ENCODE data around the gene RDH14.

RDH14 gene

GRCh38 chr2:18525236-18525635 is 35.2 kb downstream of the RDH14 start:
- DNase-seq (ENCODE audit: low spot score) (no peak), ATAC-seq (ENCODE audit: low read depth) (no peak)
- no peaks in the 10 kb centered on the region for H3K9me3 ChIP-seq (ENCODE audit: severe bottlenecking)
- H3K4me3 ChIP-seq (ENCODE audit: severe bottlenecking) = no peak overlapping the region
- TF ChIP-seq CTCF (IDR thresholded peaks at IDR 0.05; ENCODE audit: poor library complexity, severe bottlenecking) = no peak
- no peaks in the 10 kb centered on the region for H3K27me3 ChIP-seq (ENCODE audit: insufficient read depth, poor library complexity, severe bottlenecking)
- no peaks in the 10 kb centered on the region for H3K4me1 ChIP-seq (ENCODE audit: insufficient read depth, poor library complexity, severe bottlenecking)
- no peaks in the 10 kb centered on the region for H3K36me3 ChIP-seq (ENCODE audit: low read depth)
- H3K27ac ChIP-seq (ENCODE audit: poor library complexity, severe bottlenecking) = no peak overlapping the region

DNA sequence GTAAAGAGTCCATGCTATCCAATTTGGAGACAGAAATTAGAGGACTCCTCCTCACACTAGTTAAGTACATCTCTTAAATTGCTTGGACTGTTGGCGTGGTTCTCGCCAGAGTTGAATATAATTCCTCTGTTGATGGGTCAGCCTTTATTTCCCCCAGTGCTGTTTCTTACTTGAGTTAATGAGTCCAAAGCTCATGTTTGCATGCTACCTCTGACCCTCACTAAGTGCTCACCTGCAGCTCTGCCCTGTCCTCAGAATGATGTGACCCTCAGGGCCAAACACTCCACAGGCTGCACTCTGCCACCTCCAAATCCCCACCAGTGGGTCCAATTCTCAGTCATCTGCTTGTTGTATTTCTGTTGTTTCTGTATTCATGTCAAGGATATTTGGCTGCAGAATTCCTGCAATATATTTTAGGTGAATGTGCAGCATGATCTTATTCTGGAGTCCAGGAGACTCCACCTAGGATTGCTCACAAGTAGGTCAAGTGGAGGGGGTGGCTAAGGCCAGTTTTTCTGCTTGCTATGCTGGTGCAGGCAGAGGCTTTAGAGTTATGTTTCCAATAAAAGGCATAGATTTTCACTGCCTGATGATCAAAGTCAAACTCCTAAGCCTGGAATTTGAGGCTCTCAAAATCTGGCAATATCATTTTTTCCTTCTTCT is 37.8 kb downstream of the RDH14 start:
- TF ChIP-seq CTCF (IDR thresholded peaks at IDR 0.05; ENCODE audit: poor library complexity, severe bottlenecking) = no peak
- DNase-seq (ENCODE audit: low spot score) = no peak

DNA sequence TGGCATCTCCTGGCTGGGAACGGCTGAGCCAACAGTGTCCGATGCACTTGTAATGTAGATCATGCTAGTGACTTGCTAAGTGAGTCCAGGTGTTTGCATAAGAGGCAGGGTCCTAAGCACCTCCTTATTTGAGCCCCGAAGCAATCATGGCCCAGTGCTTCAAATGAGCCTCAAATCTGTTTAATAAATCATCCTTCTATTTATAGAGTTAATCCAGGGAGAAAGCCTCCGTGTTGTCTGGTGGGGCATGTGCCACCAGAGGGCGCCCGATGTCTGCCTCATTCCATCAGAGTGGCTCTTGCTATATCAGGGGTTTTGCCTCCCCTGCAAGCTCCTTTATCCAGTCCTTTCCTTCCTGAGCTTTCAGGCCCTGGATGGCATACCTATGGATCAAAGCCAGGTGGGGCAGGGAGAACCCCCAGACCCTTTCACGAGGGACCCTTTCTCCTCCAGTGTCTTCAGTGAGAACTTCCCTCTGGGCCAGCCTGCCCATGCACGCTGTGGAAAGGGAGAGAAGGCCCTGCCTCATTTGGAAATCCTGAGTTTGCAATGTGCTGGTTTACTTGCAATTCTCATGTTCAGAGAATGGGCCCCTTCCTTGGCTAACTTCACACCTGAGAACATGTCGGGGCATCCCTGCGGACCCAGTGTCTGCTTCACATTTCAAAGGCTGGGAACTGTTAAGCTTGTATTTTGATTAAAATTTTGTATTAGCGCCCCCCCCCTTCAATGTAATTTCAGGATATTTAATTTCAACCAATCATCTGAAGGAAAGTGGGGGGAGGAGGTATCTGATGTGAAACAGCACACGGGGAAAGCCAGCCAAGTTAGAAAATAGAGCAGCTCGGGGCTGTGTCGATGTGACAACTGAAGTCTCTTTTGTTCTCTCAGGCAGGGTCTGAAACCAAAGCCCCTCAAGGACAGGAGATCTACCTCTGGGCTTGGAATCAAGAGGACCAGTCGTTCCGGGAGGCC is 39.7 kb downstream of the RDH14 start:
- H3K9me3 ChIP-seq (ENCODE audit: severe bottlenecking) = no peaks in the 10 kb centered on the region
- H3K27me3 ChIP-seq (ENCODE audit: insufficient read depth, poor library complexity, severe bottlenecking) = no peaks in the 10 kb centered on the region
- no peak overlapping the region for H3K4me3 ChIP-seq (ENCODE audit: severe bottlenecking)
- TF ChIP-seq CTCF (IDR thresholded peaks at IDR 0.05; ENCODE audit: poor library complexity, severe bottlenecking) = peak; percentile 95
- ATAC-seq (ENCODE audit: low read depth) (peak; percentile 85), DNase-seq (ENCODE audit: low spot score) (no peak)
- no peak overlapping the region for H3K27ac ChIP-seq (ENCODE audit: poor library complexity, severe bottlenecking)
- H3K36me3 ChIP-seq (ENCODE audit: low read depth) = no peaks in the 10 kb centered on the region
- H3K4me1 ChIP-seq (ENCODE audit: insufficient read depth, poor library complexity, severe bottlenecking) = no peaks in the 10 kb centered on the region

More for the DNA sequence above, 37.8 kb downstream of the RDH14 start:
- Histone ChIP-seq H3K4me1 (ENCODE audit: insufficient read depth, poor library complexity, severe bottlenecking) (no peaks in the 10 kb centered on the region), H3K27ac (ENCODE audit: poor library complexity, severe bottlenecking) (no peak overlapping the region), H3K36me3 (ENCODE audit: low read depth) (no peaks in the 10 kb centered on the region), H3K9me3 (ENCODE audit: severe bottlenecking) (no peaks in the 10 kb centered on the region), H3K27me3 (ENCODE audit: insufficient read depth, poor library complexity, severe bottlenecking) (no peaks in the 10 kb centered on the region), H3K4me3 (ENCODE audit: severe bottlenecking) (no peak overlapping the region)
- ATAC-seq (ENCODE audit: low read depth) = no peak

- ATAC-seq (ENCODE audit: low read depth) = no peak
- H3K36me3 ChIP-seq (ENCODE audit: low read depth) = no peaks in the 10 kb centered on the region
These were observed 40.5 kb downstream of the RDH14 start for GRCh38 chr2:18519914-18520450.

More at GRCh38 chr2:18519914-18520450, 40.5 kb downstream of the RDH14 start:
- Histone ChIP-seq H3K9me3 (ENCODE audit: severe bottlenecking) (no peaks in the 10 kb centered on the region), H3K27me3 (ENCODE audit: insufficient read depth, poor library complexity, severe bottlenecking) (no peaks in the 10 kb centered on the region), H3K4me1 (ENCODE audit: insufficient read depth, poor library complexity, severe bottlenecking) (no peaks in the 10 kb centered on the region), H3K27ac (ENCODE audit: poor library complexity, severe bottlenecking) (no peak overlapping the region), H3K4me3 (ENCODE audit: severe bottlenecking) (no peak overlapping the region)
- DNase-seq (ENCODE audit: low spot score) = no peak
- no peak for TF ChIP-seq CTCF (IDR thresholded peaks at IDR 0.05; ENCODE audit: poor library complexity, severe bottlenecking)
